GM21737 (cell line): ENCODE results near the gene SCP2.
A peak's percentile ranks its signal among the peaks of the same experiment; 100 is the strongest.
"Not testable (repeated sequence)": the region's sequence is repeated elsewhere in the genome, so short reads cannot be mapped to it uniquely, and the experiment has no call there.

Experiments used
- ATAC-seq: cut with Tn5 transposase; IDR thresholded peaks from one replicate; pipeline ENCODE4 v1.9.1; 2021; ENCODE audit warnings: mild to moderate bottlenecking, moderate library complexity; ENCODE audit not compliant: unreplicated experiment

The SCP2 gene

GRCh38 chr1:52967666-52968065 is 40.6 kb downstream of the SCP2 start:
- no peak for ATAC-seq

GRCh38 chr1:52969234-52969633 is 42.2 kb downstream of the SCP2 start:
- ATAC-seq = not testable (repeated sequence)

- no peak for ATAC-seq
Measured at GRCh38 chr1:52970149-52970548, 43.1 kb downstream of the SCP2 start.

- ATAC-seq = no peak
Measured at GRCh38 chr1:52973841-52974240, 46.8 kb downstream of the SCP2 start.

- ATAC-seq = no peak
Measured at GRCh38 chr1:52976183-52977035, 49.3 kb downstream of the SCP2 start.

GRCh38 chr1:52978045-52978444 is 51.0 kb downstream of the SCP2 start:
- no peak for ATAC-seq

GRCh38 chr1:52992733-52993132 is 65.7 kb downstream of the SCP2 start:
- not testable (repeated sequence) for ATAC-seq

GRCh38 chr1:52994656-52995055 is 67.6 kb downstream of the SCP2 start:
- ATAC-seq = no peak

GRCh38 chr1:52996653-52997052 is 69.6 kb downstream of the SCP2 start:
- ATAC-seq = no peak

- no peak for ATAC-seq
Measured at GRCh38 chr1:53001128-53001527, 74.1 kb downstream of the SCP2 start.

GRCh38 chr1:53006612-53007011 is 79.5 kb downstream of the SCP2 start:
- not testable (repeated sequence) for ATAC-seq

- ATAC-seq = not testable (repeated sequence)
Measured at GRCh38 chr1:53010247-53010646, 83.2 kb downstream of the SCP2 start.

GRCh38 chr1:53011175-53011574 is 84.1 kb downstream of the SCP2 start:
- no peak for ATAC-seq

GRCh38 chr1:53014791-53015507 is 87.9 kb downstream of the SCP2 start:
- ATAC-seq = peak; percentile 91

GRCh38 chr1:53015508-53015860 is 88.4 kb downstream of the SCP2 start:
- ATAC-seq = no peak

- ATAC-seq = no peak
Measured at GRCh38 chr1:53016705-53017104, 89.6 kb downstream of the SCP2 start.

- no peak for ATAC-seq
Measured at GRCh38 chr1:53020588-53020987, 93.5 kb downstream of the SCP2 start.

- ATAC-seq = no peak
Measured at GRCh38 chr1:53022179-53022578, 95.1 kb downstream of the SCP2 start.

- no peak for ATAC-seq
Measured at GRCh38 chr1:53023546-53023945, 96.5 kb downstream of the SCP2 start.

- no peak for ATAC-seq
Measured at GRCh38 chr1:53024117-53024516, 97.0 kb downstream of the SCP2 start.

GRCh38 chr1:53025034-53025768 is 98.1 kb downstream of the SCP2 start:
- ATAC-seq = no peak

- ATAC-seq = no peak
Measured at GRCh38 chr1:53025769-53026112, 98.7 kb downstream of the SCP2 start.
